8988T (cell line): ENCODE measurements around the gene PLEKHA8.

Source experiments
- DNase-seq: peaks from one replicate; pipeline ENCODE4 v3.0.0; 2011

PLEKHA8 gene

DNA sequence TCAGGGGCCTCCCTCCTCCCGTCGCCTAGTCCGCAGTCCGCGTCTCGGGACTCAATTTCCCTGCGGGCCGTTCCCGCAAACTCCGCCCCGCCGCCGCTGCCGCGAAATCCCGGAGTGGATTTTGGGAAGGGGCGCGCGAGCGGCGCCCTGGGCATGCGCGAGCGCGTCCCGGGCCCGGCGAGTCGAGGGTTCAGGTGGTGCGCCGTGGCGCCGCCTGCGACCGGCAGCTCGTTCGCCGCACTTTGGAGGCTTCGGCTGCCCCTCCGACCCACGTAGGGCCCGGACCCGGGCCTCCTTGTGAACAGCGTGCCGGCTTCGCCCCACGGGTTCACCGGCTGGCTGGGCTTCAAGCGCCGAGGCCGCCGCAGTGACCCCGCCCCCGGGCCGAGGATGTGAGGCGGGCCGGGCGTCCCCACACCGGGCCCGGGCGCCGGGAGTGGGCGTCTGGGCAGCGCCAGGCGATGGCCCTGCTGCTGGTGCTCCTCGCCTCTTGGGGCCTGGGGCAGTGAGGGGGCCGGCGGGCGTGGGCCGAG, at the start of gene PLEKHA8:
Gene PLEKHA8 (plus strand): TSS at position 197 of the 533 bp plus-strand sequence. CDS start 351 bp downstream, outside the sequence.
- DNase-seq = peak; percentile 55

- DNase-seq = no peak
These were observed 48.1 kb upstream of the PLEKHA8 start for GRCh38 chr7:29980151-29980550.

- DNase-seq = no peak
These were observed 41.1 kb upstream of the PLEKHA8 start for GRCh38 chr7:29987083-29987482.

GRCh38 chr7:29987811-29988317, 40.3 kb upstream of the PLEKHA8 start:
- DNase-seq = peak; percentile 22

GRCh38 chr7:29988424-29989256, 39.6 kb upstream of the PLEKHA8 start:
- DNase-seq = peak; percentile 20

- DNase-seq = peak; percentile 45
These were observed 38.8 kb upstream of the PLEKHA8 start, which contains the start of gene SCRN1 for GRCh38 chr7:29989257-29989995. SCRN1 (minus strand) TSS chr7:29989801; CDS start chr7:29969067, 20,734 bp downstream.

DNA sequence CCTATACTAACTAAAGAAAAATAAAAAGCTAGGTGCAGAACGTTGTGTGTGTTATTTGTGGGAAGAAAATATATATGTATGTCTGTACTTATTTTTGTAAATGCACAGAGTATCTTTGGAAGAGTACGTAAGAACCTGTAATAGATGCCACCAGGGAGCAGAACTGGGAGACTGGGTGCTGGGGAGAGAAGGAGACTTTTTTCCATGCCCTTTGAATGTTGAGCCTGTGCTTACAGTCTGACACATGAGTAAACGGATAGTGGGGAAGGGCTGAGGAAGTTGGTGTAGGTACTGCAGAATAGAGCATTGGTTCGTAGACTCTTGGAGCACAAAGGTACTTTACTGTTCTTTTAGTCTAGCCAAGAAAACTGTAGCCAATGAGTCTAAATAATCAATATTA, 37.3 kb upstream of the PLEKHA8 start:
- no peak for DNase-seq

DNA sequence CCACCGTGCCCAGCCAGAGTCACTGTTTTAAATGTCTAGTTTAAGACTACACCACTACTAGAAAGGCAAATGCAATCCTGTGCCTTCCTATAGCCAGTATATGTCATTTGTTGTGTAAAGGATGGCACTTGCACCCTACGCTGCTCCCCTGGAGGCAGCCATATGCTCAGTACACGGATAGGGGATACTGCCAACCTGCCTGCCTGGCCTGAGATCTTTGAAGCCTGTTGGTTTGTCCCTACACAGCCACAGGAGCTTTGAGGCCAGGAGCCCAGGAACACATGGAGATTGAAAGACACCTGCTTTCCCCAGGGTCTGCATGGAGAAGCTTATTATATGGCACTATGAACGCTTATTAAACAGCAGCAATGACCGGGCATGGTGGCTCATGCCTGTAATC, 36.3 kb upstream of the PLEKHA8 start:
- DNase-seq = no peak

DNA sequence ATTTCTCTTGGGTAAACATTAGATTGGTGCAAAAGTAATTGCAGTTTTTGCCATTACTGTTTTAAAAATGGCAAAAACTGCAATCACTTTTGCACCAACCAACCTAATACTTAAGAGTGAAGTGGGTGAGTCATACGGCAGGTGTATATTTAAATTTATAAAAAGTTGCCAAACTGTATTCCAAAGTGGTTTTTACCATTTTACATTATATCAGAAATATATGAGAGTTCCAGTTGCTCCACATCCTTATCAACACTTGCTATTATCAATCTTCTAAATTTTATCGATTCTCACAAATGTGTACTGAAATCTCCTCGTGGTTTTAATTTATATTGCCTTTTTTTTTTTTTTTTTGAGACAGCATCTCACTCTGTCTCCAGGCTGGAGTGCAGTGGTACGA, 35.1 kb upstream of the PLEKHA8 start:
- no peak for DNase-seq

GRCh38 chr7:29995652-29996051, 32.6 kb upstream of the PLEKHA8 start:
- DNase-seq = no peak

DNA sequence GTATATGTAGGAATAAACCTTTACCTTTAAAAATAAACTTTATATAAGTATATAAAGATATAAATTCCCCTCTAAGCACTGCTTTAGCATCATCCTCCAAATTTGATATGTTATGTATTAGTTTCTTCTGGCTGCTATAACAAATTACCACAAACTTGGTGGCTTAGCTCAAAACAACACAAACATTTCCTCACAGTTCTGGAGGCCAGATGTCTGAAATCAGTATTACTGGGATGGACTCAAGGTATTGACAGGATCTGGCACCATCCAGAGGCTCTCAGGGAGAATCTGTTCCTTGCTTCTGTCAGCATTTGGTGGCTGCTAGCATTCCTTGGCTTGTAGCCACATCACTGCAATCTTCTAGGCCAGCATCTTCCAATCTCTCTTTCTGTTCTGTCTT, 31.9 kb upstream of the PLEKHA8 start:
- no peak for DNase-seq

DNA sequence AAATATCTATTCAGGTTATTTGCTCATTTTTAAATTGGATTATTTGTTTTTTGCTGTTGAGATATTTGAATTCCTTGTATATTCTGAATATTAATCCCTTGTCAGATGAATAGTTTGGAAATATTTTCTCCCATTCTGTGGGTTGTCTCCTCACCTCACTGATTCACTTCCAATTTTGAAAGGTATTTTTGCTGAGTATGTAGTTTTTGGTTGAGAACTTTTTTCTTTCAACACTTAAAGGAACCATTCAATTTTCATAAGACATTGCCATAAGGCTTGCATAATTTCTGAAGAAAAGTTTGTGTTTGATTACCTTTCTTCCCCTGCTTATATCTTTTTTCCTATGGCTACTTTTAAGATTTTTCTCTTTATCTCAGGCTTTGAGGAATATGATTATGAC, 29.7 kb upstream of the PLEKHA8 start:
- DNase-seq = no peak

GRCh38 chr7:30001998-30002397, 26.2 kb upstream of the PLEKHA8 start:
- DNase-seq = no peak

GRCh38 chr7:30003098-30003497, 25.1 kb upstream of the PLEKHA8 start:
- DNase-seq = no peak

DNA sequence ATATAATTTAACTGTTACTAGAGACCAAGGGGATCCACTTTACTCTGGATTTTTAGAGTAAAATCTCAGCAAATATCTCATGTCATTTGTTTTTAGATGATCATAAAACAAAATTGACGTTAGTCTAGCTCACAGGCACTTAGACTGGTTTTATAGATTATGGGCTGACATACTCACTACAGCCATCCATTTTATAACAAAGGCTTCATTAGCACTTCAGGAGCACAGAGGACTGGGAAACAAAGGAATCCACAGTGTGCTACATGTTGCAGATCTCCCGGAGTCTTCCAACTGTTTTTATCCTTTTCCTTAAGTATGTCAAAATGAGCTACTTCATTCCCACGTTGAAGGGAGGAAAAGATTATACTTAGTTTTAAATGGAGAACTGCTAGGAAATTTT, 22.7 kb upstream of the PLEKHA8 start:
- no peak for DNase-seq

DNA sequence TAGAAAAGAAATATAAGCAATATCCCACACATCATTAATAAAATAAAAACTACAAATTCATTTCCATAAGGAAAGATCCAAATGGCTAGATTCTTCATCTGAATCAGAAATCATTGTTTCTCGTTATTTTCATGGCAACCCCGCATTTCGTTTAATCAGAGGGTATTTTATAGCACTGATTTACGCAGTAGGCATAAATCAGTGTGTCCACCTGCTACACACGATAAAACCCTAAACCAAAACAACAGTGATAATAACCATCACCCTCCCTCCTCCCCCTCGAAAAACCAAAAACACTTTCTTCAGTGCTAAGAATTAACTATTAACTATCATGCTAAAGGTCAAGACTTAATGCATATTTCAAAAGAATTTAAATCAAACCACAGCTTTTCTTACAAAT, 18.2 kb upstream of the PLEKHA8 start:
- DNase-seq = no peak

- no peak for DNase-seq
These were observed 15.5 kb upstream of the PLEKHA8 start for GRCh38 chr7:30012757-30013156.

GRCh38 chr7:30018451-30018850, 9.8 kb upstream of the PLEKHA8 start:
- no peak for DNase-seq

DNA sequence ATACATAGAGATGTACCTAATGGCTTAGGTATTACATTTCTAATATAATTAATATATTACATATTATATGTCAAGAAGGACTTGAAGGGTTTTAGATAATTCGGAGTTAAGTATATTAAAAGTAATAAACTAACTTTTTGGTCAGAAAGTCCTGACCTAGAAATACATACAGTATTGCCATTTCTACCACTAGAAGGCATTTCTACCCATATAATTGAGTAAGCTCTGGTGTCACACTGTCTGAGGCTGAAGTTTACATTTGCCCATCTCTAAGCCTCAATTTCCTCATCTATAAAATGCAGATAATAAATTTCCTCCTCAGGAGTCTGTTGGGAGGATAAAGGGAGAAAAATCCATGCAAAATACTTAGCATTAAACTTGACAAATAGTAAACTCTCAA, 8.8 kb upstream of the PLEKHA8 start:
- no peak for DNase-seq

- no peak for DNase-seq
These were observed 8.3 kb upstream of the PLEKHA8 start for GRCh38 chr7:30019960-30020359.

GRCh38 chr7:30020535-30020934, 7.7 kb upstream of the PLEKHA8 start:
- DNase-seq = no peak

DNA sequence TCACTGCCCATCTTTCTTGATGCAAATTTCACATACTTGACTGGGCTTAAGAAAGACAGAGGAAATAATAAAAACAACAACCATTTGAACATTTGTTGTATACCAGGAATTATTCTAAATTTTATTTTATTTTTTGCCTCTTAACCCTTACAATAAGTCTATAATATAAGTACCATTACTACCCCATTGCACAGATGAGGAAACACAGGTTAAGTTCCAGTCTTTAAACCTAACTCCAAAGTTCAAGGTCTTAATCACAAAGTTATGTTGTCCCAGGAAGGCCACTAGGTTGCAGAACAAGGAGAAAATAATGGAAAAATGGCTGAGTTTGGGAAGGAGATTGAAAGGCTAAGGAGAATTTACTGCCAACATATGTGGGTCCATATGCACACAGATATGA, 5.2 kb upstream of the PLEKHA8 start:
- DNase-seq = no peak

DNA sequence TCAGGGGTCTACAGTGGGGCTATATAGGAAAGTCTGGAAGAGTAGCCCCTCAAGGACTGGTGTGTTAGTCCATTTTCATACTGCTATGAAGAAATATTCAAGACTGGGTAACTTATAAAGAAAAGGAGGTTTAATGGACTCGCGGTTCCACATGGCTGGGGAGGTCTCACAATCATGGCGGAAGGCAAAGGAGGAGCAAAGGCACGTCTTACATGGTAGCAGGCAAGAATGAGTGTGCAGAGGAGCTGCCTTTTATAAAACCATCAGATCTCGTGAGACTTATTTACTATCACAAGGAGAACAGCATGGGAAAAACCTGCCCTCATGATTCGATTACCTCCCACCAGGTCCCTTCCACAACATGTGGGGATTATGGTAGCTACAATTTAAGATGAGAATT, 4.7 kb upstream of the PLEKHA8 start:
- DNase-seq = no peak
